SK-N-SH (cell line): ENCODE results near the gene MSI1. TPM values are rescaled to one million over a fixed set of nuclear protein-coding genes. Genes with fewer than 3 reads are reported as not detected.

Experiments
- CTCF ChIA-PET: fragments of 300-600, 350-600 bp; formaldehyde crosslinking; extraction: SDS; loops from one replicate; lab custom pipeline; 2021; lab: Yijun Ruan, JAX
- POLR2A ChIA-PET: fragments of 350-600 bp; sonication (Branson Sonifier 250); formaldehyde crosslinking; extraction: SDS; loops from one replicate; lab custom pipeline; 2020; ENCODE audit warnings: antibody characterized with exemption, inconsistent platforms; lab: Yijun Ruan, JAX
- DNase-seq: peaks from one replicate; pipeline ENCODE4 v3.0.0; 2012
- H2AFZ ChIP-seq: fragments of 200-600 bp; sonication (generic); 2 replicates; pipeline ENCODE4 v1.8.1; 2016; ENCODE audit warnings: antibody characterized with exemption, mild to moderate bottlenecking, low read depth
- H3F3A ChIP-seq: fragments of 200-600 bp; sonication (generic); replicated peaks from 2 replicates; pipeline ENCODE3; 2016; ENCODE audit warnings: antibody characterized with exemption, mild to moderate bottlenecking; ENCODE audit not compliant: insufficient read depth
- H3K27ac ChIP-seq, 2 experiments: fragments of 200-500 bp in 1 of 2; fragments of 200-600 bp in 1 of 2; sonication (Bioruptor generic) in 1 of 2; sonication (generic), shearing (Covaris generic) in 1 of 2; 2 replicates each; pipeline versions ENCODE4 v1.5.1 to v1.6.1; 2014 to 2016; ENCODE audit warnings: low read depth in 2 of 2, inconsistent platforms in 1 of 2, low read length in 1 of 2, mild to moderate bottlenecking in 1 of 2, mixed read lengths in 1 of 2
- H3K27me3 ChIP-seq: fragments of 200-600 bp; sonication (generic), shearing (Covaris generic); 2 replicates; pipeline ENCODE4 v1.6.1; 2016; ENCODE audit warnings: mixed run types; ENCODE audit not compliant: insufficient read depth
- H3K36me3 ChIP-seq, 2 experiments: fragments of 200-500 bp in 1 of 2; fragments of 200-600 bp in 1 of 2; sonication (Bioruptor generic) in 1 of 2; sonication (generic) in 1 of 2; replicated peaks in 1 of 2; 2 replicates each; pipeline versions ENCODE3 to v1.5.1; 2014 to 2016; ENCODE audit warnings: low read length in 1 of 2, mild to moderate bottlenecking in 1 of 2; ENCODE audit not compliant: insufficient read depth in 2 of 2, control insufficient read depth in 1 of 2
- H3K4me1 ChIP-seq, 2 experiments: fragments of 200-500 bp in 1 of 2; fragments of 200-600 bp in 1 of 2; sonication (Bioruptor generic) in 1 of 2; sonication (generic), shearing (Covaris generic) in 1 of 2; 2 replicates each; pipeline versions ENCODE4 v1.5.1 to v1.6.1; 2014 to 2016; ENCODE audit warnings: low read depth in 1 of 2, low read length in 1 of 2, mixed run types in 1 of 2; ENCODE audit not compliant: insufficient read depth in 2 of 2, control insufficient read depth in 1 of 2
- H3K4me2 ChIP-seq: fragments of 200-600 bp; sonication (generic), shearing (Covaris generic); 2 replicates; pipeline ENCODE4 v1.6.1; 2017; ENCODE audit warnings: mixed run types
- H3K4me3 ChIP-seq, 2 experiments: fragments of 200-500 bp in 1 of 2; fragments of 200-600 bp in 1 of 2; sonication (Bioruptor generic) in 1 of 2; sonication (generic), shearing (Covaris generic) in 1 of 2; 2 replicates each; pipeline versions ENCODE4 v1.5.1 to v1.8.1; 2014 to 2016; ENCODE audit warnings: low read depth in 2 of 2, inconsistent platforms in 1 of 2, low read length in 1 of 2, mild to moderate bottlenecking in 1 of 2, mixed read lengths in 1 of 2, moderate library complexity in 1 of 2
- H3K79me2 ChIP-seq: fragments of 200-600 bp; sonication (generic); 2 replicates; pipeline ENCODE4 v1.8.1; 2017; ENCODE audit warnings: mild to moderate bottlenecking; ENCODE audit not compliant: insufficient read depth
- H3K9ac ChIP-seq: fragments of 200-600 bp; sonication (generic); 2 replicates; pipeline ENCODE4 v1.6.1; 2017; ENCODE audit warnings: mixed run types
- H3K9me2 ChIP-seq: fragments of 200-600 bp; sonication (generic); 2 replicates; pipeline ENCODE4 v1.6.1; 2017; ENCODE audit warnings: mixed run types
- H3K9me3 ChIP-seq: fragments of 200-600 bp; sonication (generic); 2 replicates; pipeline ENCODE4 v1.6.1; 2017; ENCODE audit warnings: mixed run types, mild to moderate bottlenecking, moderate library complexity
- H4K20me1 ChIP-seq: fragments of 200-600 bp; sonication (generic); 2 replicates; pipeline ENCODE4 v1.6.1; 2017; ENCODE audit warnings: mild to moderate bottlenecking, mixed run types; ENCODE audit not compliant: insufficient read depth
- CHD2 ChIP-seq: fragments of 150-350 bp; IDR thresholded peaks from 2 replicates; pipeline ENCODE4 v1.6.1; 2018; ENCODE audit warnings: low read length; ENCODE audit not compliant: partially characterized antibody
- ELF1 ChIP-seq: IDR thresholded peaks from 2 replicates; pipeline ENCODE4 v1.4.0; 2012
- EZH2phosphoT487 ChIP-seq: fragments of 200-600 bp; sonication (generic); IDR thresholded peaks from 2 replicates; pipeline ENCODE4 v1.6.1; 2017; ENCODE audit warnings: low read depth, mixed run types, mild to moderate bottlenecking, antibody characterized with exemption, moderate library complexity, borderline replicate concordance
- FOXM1 ChIP-seq: IDR thresholded peaks from 2 replicates; pipeline ENCODE4 v1.4.0; 2012; ENCODE audit warnings: low read depth, mild to moderate bottlenecking
- GATA2 ChIP-seq: sonication (generic); formaldehyde crosslinking; IDR thresholded peaks from 2 replicates; pipeline ENCODE4 v1.5.0; 2020; ENCODE audit warnings: mild to moderate bottlenecking, missing genetic modification reagents
- JUND ChIP-seq: IDR thresholded peaks from 2 replicates; pipeline ENCODE4 v1.4.0; 2012
- MEF2A ChIP-seq: IDR thresholded peaks from 2 replicates; pipeline ENCODE4 v1.4.0; 2012; ENCODE audit warnings: low read depth, borderline replicate concordance
- PBX3 ChIP-seq: IDR thresholded peaks from 2 replicates; pipeline ENCODE4; 2012
- POLR2AphosphoS5 ChIP-seq: IDR thresholded peaks from 2 replicates; pipeline ENCODE4 v1.6.1; 2012; ENCODE audit warnings: low read depth, low read length
- RAD21 ChIP-seq: IDR thresholded peaks from 2 replicates; pipeline ENCODE4 v1.6.1; 2012; ENCODE audit warnings: mild to moderate bottlenecking, low read length
- REST ChIP-seq: IDR thresholded peaks from 2 replicates; pipeline ENCODE4 v1.6.1; 2012; ENCODE audit warnings: mild to moderate bottlenecking, low read depth, low read length, moderate library complexity
- RFX5 ChIP-seq: IDR thresholded peaks from 2 replicates; pipeline ENCODE4 v1.6.1; 2012; ENCODE audit warnings: mild to moderate bottlenecking, improper control_type of control experiment, low read length
- RXRA ChIP-seq: IDR thresholded peaks from 2 replicates; pipeline ENCODE4 v1.4.0; 2012; ENCODE audit warnings: low read depth, mild to moderate bottlenecking, borderline replicate concordance
- SIN3A ChIP-seq: IDR thresholded peaks from 2 replicates; pipeline ENCODE4 v1.6.1; 2012; ENCODE audit warnings: low read depth, mild to moderate bottlenecking, low read length, moderate library complexity, borderline replicate concordance
- TAF1 ChIP-seq: IDR thresholded peaks from 2 replicates; pipeline ENCODE4 v1.6.1; 2012; ENCODE audit warnings: low read depth, mild to moderate bottlenecking, low read length, moderate library complexity, borderline replicate concordance
- TCF12 ChIP-seq: IDR thresholded peaks from 2 replicates; pipeline ENCODE4 v1.4.0; 2012
- TEAD4 ChIP-seq: IDR thresholded peaks from 2 replicates; pipeline ENCODE4 v1.4.0; 2012; ENCODE audit warnings: mild to moderate bottlenecking, borderline replicate concordance; ENCODE audit not compliant: insufficient read depth
- USF2 ChIP-seq: fragments of 150-350 bp; IDR thresholded peaks from 2 replicates; pipeline ENCODE4 v1.6.1; 2017; ENCODE audit warnings: antibody characterized with exemption, low read length, low read depth, borderline replicate concordance
- WGBS: methylation state at CpG from one replicate; pipeline ENCODE4 v1.1.6; 2017; ENCODE audit warnings: low lambda C conversion rate; 5-methylcytosine and 5-hydroxymethylcytosine counted together
- polyA plus RNA-seq, 3 experiments: library from polyadenylated mRNA; depleted of rRNA; stranded (reverse); fragments of >200 nt; gene quantifications; 2 replicates each; pipeline ENCODE4 v1.2.3, GENCODE V29; 2012
- TF ChIP-seq, protein P1 (sequence below): fragments of 200-600 bp; sonication (generic); IDR thresholded peaks from 2 replicates; pipeline ENCODE4 v1.6.1; 2017; ENCODE audit warnings: antibody characterized with exemption, mild to moderate bottlenecking, moderate library complexity

Gene MSI1
- polyA plus RNA-seq, 1 of the 3 experiments (the other 2 are of a cell fraction) = 1.7 TPM

DNA sequence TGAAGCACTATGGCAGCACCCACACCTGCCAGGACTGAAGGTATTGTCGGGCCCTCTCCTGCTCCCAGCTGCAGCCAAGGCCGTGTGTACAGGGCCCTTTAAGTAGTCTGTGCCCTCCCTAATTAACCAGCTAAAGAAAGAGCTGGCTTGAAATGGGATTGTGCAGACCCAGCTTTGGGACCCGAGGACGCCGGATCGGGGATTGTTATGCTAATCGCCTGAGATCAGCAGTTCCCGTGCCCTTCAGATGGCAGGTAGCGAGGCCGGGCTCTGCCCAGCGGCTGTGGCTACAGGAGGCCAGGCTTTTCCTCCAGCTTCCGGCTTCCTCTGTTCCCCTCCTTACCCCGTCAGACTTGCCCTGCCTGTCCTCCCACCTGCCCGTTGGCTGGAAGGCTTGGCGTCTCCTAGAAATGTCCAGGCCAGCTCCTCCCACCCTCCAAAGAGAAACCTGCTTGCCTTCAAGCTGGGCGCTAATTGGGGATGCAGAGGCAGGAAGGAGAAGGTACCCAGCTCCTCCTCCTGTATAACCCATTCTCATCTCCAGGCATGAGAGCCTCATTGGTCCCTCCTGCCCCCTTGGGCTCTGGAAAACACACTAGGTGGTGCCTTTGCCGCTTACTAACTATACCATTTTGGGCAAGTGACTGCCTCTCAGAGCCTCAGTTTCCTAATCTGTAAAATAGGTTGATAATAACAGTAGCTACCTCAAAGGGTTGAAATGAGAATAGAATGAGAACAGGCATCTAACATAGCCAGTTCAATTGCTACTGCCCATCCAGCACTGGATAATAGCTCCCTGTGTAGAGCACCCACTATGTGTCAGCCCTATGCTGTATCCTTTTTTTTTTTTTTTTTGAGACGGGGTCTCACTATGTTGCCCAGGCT lies 25.8 kb upstream of the MSI1 start:
- H2AFZ ChIP-seq = no peak overlapping the region
- H4K20me1 ChIP-seq = no peaks in the 10 kb centered on the region
- H3K79me2 ChIP-seq = no peaks in the 10 kb centered on the region
- ChIA-PET CTCF (interaction anchor here (0.6 to 1.9 kb wide), 4 partner anchors 28 to 196 kb away, joined by 3 to 6 read pairs (median 4); no protein-coding TSS in a partner anchor), POLR2A (interaction anchor here (0.6 kb wide), 1 partner anchor 22 kb away, joined by 3 read pairs; no protein-coding TSS in a partner anchor)
- no peaks in the 10 kb centered on the region for H3K4me1 ChIP-seq
- no peak overlapping the region for H3K4me3 ChIP-seq
- no peaks in the 10 kb centered on the region for H3K9me3 ChIP-seq
- no peaks in the 10 kb centered on the region for H3K27me3 ChIP-seq
- H3K9me2 ChIP-seq = no peaks in the 10 kb centered on the region
- DNase-seq = no peak
- no peaks in the 10 kb centered on the region for H3K36me3 ChIP-seq
- no peak overlapping the region for H3K27ac ChIP-seq
- WGBS = 77% methylated on average over 16 of the region's 18 CpGs
- H3K9ac ChIP-seq = no peak overlapping the region
- TF ChIP-seq GATA2 (CRISPR knock-in tag) = no peak
- no peak for TF ChIP-seq RAD21
- TF ChIP-seq FOXM1 = no peak
- no peak for TF ChIP-seq EZH2phosphoT487
- no peak for TF ChIP-seq RFX5
- TF ChIP-seq CHD2 = no peak
- TF ChIP-seq RXRA = no peak
- no peak for TF ChIP-seq REST
- TF ChIP-seq MEF2A = no peak
- TF ChIP-seq PBX3 = no peak
- no peak for TF ChIP-seq SIN3A
- TF ChIP-seq, protein P1, sequence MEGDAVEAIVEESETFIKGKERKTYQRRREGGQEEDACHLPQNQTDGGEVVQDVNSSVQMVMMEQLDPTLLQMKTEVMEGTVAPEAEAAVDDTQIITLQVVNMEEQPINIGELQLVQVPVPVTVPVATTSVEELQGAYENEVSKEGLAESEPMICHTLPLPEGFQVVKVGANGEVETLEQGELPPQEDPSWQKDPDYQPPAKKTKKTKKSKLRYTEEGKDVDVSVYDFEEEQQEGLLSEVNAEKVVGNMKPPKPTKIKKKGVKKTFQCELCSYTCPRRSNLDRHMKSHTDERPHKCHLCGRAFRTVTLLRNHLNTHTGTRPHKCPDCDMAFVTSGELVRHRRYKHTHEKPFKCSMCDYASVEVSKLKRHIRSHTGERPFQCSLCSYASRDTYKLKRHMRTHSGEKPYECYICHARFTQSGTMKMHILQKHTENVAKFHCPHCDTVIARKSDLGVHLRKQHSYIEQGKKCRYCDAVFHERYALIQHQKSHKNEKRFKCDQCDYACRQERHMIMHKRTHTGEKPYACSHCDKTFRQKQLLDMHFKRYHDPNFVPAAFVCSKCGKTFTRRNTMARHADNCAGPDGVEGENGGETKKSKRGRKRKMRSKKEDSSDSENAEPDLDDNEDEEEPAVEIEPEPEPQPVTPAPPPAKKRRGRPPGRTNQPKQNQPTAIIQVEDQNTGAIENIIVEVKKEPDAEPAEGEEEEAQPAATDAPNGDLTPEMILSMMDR = no peak
- TF ChIP-seq TCF12 = no peak
- no peak for TF ChIP-seq TEAD4
- no peak for TF ChIP-seq POLR2AphosphoS5
- TF ChIP-seq JUND = no peak
- TF ChIP-seq TAF1 = no peak
- no peak for TF ChIP-seq ELF1
- no peak for TF ChIP-seq USF2
- TF ChIP-seq, all 33 proteins: peak for 0
- no peak overlapping the region for H3K4me2 ChIP-seq
- no peaks in the 10 kb centered on the region for H3F3A ChIP-seq
